ENCODE data around the gene SMARCB1.

The SMARCB1 gene

GRCh38 chr22:23884140-23884539 is 97.4 kb downstream of the SMARCB1 start:
- TF ChIP-seq POLR2A (IDR thresholded peaks at IDR 0.05; ENCODE audit: extremely low read depth, insufficient read length) (no peak), CTCF (IDR thresholded peaks at IDR 0.05; ENCODE audit: low read depth, low read length) (no peak), MYC (IDR thresholded peaks at IDR 0.05; ENCODE audit: low read depth, low read length) (no peak), MAX (IDR thresholded peaks at IDR 0.05; ENCODE audit: low read depth, low read length) (no peak)
- H3K4me3 ChIP-seq (ENCODE audit: low read depth, low read length) = no peak overlapping the region
- no peak for DNase-seq (ENCODE audit: low read depth)
